Measurements from ENCODE around the gene NKD1.
A peak's percentile ranks its signal among the peaks of the same experiment; 100 is the strongest.

Gene NKD1

GRCh38 chr16:50631985-50632576, 83.9 kb downstream of the NKD1 start:
- no peak for DNase-seq

DNA sequence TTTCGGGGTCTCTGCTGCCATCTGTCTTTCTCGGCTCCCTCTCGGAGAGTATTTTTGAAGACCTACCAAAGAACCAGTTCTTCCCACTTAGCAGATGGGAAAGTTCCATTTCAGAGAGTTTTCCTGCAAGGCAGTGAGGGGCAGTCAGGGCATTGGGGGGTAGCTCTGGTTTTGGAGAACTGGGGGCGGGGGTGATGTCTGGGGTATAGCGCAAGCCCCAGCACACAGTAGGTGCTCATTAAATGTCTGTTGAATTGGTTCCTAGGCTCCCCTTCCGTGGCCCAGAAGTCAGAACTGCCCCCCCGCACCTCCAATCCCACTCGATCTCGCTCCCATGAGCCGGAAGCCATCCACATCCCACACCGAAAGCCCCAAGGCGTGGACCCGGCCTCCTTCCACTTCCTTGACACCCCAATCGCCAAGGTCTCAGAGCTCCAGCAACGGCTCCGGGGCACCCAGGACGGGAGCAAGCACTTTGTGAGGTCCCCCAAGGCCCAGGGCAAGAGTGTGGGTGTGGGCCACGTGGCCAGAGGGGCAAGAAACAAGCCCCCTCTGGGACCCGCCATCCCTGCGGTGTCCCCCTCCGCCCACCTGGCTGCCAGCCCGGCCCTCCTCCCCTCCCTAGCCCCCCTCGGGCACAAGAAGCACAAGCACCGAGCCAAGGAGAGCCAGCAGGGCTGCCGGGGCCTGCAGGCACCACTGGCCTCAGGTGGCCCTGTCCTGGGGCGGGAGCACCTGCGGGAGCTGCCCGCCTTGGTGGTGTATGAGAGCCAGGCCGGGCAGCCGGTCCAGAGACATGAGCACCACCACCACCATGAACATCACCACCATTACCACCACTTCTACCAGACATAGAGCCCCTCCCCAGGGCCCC, 85.0 kb downstream of the NKD1 start:
- no peak for DNase-seq

GRCh38 chr16:50634090-50634489, 85.9 kb downstream of the NKD1 start:
- no peak for DNase-seq

GRCh38 chr16:50634947-50635346, 86.8 kb downstream of the NKD1 start:
- DNase-seq, result no peak

DNA sequence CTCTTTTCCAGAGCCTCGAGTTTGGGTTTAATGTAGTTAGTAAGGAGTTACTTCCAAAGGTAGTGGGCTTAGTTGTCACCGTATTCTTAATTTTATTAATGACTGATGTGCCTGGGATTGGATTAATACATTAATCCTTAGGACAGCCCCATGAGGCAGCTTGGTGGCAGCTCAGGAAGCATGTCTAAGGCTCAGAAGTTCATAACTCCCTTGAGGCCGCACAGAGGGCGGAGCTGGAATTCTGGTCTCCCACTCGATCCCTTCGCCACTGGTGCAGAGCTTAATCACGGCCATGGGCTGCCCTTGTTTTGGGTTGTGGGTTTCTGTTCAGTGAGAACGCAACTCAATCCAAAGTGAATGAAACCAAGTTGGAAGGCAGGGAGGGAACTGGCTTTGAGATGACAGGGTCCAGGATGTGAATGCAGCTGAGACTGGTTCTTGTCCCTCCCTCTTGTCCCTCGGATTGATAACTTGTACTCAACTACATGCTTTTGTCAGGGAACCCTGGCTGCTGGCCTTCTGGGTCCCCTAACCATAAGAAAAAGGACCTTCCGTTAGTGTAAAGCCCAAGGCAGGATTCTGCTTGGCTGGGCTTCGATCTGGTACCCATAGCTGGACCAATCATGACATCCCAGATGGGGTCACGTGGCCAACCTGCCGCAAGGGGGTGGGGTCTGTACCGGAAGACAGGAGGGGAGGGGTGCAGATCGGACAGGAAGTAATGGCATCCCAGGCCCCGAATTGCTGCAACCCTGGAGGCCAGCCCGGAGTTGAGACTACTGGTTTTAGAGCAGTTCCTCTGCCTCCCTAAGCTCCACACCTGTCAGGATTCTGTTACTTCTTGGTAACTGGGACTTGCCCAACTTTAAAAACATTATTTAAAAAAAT, 87.6 kb downstream of the NKD1 start:
- peak; percentile 64 for DNase-seq

- DNase-seq, result no peak
Measured at GRCh38 chr16:50636753-50637374, 88.7 kb downstream of the NKD1 start.

- no peak for DNase-seq
Measured at GRCh38 chr16:50637716-50638602, 89.8 kb downstream of the NKD1 start.

GRCh38 chr16:50638816-50639670, 90.8 kb downstream of the NKD1 start:
- no peak for DNase-seq

- DNase-seq, result no peak
Measured at GRCh38 chr16:50640391-50640790, 92.2 kb downstream of the NKD1 start.

GRCh38 chr16:50640919-50641817, 93.0 kb downstream of the NKD1 start:
- no peak for DNase-seq

DNA sequence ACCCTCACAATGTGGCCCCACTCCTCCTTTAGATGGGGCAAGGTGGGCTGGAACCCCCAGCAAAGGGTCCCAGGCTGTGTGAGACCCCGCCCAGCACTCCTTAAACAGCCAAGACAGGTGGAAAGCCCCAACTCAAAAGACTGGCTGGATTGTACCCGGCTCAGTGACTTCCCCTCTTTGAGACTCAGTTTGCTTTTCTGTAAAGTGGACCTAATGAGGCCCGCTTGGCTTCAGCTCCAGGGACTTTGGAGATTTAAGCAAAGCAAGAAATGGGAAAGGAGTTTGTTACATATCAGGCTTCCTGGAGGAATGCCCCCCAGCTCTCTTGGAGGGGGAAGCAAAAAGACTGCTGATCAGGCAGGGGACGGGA, 93.6 kb downstream of the NKD1 start:
- no peak for DNase-seq

GRCh38 chr16:50642349-50642748, 94.2 kb downstream of the NKD1 start:
- DNase-seq, result peak; percentile 22

- DNase-seq, result no peak
Measured at GRCh38 chr16:50643192-50643591, 95.0 kb downstream of the NKD1 start.

DNA sequence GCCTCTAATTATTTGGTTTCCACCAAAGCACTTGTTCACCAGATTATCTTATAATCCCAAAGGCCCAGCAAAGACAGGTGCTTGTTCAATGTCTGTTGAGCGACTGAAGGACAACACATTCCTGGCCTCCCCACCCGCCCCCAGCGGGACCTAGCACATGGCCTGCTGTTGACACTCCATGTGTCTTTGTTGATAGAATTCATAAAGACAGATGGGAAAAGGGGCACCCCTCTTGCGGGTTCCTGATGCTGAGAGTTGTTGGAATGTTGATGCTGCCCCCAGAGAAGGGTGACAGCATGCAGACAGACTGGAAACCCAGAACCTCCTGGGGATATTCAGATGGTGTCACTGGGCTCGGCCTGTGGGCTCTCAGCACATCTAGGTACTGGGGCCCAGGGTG, 96.0 kb downstream of the NKD1 start:
- no peak for DNase-seq

- DNase-seq, result peak; percentile 58
Measured at GRCh38 chr16:50644729-50645128, 96.5 kb downstream of the NKD1 start.

DNA sequence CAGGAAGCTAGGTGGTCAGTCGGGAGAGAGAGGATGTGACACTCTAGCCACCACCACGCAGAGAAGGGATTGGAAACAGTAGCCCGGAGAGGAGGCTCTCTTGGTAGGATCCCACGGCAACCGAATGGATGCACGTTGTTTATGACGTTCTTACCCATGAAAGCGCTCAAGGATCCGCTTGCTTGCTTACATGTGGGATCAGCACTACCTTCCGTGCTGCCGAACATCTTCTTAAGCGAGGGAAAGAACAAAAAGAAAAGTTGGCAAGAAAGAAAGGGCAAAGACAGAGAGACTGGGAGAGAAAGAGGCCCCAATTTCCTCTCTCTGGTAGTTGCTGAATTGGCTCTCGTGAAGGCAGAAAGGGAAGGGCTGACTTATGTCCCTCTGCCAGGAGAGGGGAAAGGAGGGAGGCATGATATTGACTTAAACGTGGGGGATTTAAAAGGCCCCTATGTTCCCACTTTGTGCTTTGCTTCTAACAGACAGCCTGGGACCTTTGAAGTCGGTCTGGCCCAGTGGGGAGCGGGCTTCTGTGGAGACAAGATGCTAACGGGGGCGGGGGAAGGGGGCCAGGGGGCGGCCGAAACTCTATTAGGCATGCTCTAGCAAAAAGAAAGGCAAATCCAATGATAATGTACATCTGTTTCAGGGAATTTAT, 97.5 kb downstream of the NKD1 start:
- no peak for DNase-seq

- no peak for DNase-seq
Measured at GRCh38 chr16:50646345-50646744, 98.1 kb downstream of the NKD1 start.

GRCh38 chr16:50651835-50652438, 103.7 kb downstream of the NKD1 start:
- DNase-seq, result peak; percentile 13

Data from activated CD4-positive, alpha-beta T cell treated with anti-CD3 and anti-CD28 coated beads for 48 hours (primary cell).